HG03342 (cell line): Measurements from ENCODE around the gene ZNF385C.

Source experiments
- ATAC-seq: cut with Tn5 transposase; IDR thresholded peaks from one replicate; pipeline ENCODE4 v1.9.1; 2021; ENCODE audit warnings: mild to moderate bottlenecking, moderate library complexity; ENCODE audit not compliant: unreplicated experiment

The ZNF385C gene

DNA sequence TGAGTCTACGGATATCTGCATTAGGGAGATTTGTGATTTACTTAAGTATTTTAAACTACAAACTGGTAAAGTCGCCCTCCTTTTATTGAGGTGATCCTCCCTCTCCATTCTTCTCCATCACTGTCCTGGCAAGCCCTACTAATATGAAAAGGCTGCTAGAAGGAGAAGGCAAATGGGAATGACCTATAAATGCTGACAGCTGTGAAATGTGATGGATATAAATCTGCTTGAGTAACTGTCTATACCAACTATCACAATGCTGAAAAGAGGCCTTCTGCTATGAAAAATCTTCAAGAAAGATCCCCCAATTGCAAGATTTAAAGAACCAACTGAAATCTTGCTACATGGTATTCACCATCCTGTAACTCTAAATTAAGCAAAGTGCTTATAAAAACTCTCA is 96.5 kb downstream of the ZNF385C start:
- no peak for ATAC-seq

DNA sequence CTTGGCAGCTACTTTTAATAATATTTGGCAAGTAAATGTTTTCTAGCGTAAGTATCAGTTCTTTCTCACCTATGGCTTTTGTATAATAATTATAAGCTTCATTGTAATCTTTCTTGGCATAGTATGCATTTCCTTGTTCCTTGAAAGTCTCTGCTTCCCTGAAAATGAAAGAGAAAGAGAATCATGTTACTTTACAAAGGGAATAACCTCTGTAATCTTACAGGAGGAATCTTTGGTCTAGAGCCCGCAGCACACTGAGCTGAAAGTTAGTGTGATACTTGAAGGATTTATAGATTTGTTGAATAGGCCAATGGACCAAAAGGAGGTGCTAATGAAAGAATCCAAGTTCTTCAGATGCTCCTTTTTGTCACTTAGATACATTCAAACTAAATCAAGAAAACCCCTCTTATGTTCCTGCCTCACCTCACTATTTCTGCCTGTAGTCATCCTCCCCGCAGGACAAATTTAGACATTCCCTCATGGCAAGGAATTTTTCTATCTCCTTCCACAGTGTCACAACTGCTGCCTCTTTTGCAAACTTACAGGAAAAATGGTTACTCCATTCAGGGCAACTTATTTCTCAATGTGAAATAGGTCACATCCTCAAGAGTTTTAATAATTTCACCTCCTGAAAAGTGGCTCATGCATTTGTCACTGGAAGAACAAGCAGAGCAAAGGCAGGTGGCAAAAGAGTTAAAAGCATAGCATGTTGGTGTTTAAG is 97.7 kb downstream of the ZNF385C start:
- no peak for ATAC-seq

DNA sequence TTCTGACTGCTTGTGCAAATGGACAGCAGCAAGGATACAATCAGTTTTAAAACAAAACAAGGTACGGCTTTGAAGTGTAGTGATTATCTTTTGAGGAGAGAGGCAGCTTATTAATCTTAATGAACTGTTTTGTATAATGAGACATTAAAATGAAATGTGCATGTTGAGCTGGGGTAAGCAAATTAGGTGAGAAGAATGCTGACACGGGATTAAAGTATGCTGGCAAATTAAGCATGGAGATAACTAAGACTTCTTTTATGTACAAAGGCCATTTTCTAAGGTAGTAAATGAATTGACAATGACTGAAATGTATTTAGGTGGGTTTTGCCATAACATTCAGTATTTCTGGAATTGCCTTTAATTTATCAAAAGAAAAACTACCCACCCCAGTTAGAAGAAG is 99.8 kb downstream of the ZNF385C start:
- no peak for ATAC-seq

DNA sequence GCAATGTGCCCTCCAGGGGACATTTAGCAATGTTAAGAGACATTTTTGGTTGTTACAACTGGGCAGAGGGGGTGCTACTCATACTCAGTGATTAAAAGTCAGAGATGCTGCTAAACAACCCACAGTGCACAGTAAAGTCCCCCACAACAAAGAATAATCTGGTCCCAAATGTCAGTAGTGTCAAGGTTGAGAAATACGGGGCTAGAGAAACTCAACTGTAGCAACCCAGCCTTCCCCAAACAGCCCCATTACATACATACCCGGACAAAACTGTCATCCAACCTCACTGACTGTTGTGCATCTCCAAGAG is 101.5 kb downstream of the ZNF385C start:
- no peak for ATAC-seq

DNA sequence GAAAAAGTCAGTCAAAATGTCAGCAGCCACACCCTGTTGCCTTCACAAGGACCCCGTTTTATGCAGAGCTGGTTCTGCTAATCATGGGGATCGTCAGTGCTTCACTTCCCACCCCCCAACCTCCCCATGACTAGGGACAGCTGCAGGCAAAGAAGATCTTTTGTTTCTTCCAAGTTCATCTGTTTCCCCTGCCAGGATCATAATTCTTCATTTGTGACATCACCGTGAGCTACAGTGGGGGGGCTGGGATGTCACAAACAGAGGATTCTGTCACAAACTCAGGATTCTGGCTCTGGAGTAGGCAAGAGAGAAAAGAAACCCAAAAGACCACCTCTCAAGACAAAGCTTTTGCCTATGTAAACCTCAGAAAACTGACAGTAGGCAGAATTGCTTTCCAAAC is 105.7 kb downstream of the ZNF385C start:
- no peak for ATAC-seq

DNA sequence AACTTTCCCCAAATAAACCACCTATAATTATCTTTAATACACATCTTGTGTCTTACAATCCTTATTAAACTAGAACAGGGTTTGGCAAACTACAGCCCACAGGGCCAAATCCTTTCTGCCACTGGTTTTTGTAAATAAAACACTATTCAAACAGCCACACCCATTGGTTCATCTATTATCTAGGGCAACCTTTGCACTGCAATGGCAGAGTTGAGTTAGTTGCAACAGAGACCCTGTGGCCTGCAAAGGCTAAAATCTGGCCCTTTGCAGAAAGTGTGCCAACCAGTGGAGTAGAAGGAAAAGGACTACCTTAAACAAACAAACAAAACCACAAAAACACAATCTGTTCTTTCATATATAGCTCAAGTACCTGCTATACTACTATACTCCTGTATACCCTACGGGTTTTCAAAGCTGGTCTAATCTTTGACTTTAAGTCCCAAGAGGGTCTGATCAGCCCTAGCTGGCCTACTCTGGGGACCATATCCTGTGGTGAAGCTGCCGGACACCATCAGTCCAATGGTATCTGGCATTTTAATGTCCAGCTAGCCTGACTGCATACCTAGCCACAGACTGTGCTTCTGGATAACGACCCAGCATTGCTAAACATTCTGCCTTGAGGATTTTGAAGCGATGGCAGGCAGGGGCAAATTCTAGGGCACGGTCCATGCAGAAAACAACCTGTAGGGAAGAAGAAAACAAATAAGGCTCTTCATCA is 108.4 kb downstream of the ZNF385C start:
- no peak for ATAC-seq

DNA sequence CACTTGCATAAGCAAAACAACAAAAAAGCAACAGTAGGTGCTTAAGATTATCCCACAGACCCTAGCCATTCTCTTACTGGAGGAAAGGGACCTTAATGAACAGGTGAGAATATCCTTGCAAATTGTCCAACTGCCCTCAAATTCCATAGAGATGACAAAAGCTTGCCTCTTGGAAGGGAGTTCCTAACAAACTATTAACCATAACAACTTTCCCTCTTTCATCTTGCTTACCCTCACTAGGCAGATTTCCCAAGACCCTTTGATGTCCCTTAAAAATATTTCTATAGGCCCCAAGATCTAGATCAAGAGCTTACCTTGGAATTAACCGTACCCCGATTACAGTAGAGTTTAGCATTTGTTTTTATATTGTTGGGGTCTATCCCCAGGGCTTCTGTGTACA is 109.9 kb downstream of the ZNF385C start:
- ATAC-seq, result no peak

DNA sequence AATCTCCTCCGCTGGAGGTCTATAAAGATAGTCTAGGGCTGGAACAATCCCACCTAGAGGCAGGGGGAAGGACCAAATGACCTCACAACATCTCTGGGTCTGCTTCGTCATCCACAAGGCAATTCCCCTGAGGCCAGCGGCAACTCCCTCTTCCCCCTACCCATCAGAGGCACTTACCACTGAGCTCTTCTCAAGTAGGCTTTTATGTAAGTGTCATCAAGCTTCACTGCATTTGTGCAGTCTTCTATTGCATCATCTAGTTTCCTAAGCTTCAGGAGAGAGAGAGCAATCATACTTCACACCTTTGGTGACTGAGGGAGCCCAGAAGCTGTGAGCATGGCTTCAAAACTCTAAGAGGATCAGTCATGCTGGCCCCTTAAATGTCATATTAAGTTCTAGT is 110.6 kb downstream of the ZNF385C start:
- ATAC-seq, result no peak

DNA sequence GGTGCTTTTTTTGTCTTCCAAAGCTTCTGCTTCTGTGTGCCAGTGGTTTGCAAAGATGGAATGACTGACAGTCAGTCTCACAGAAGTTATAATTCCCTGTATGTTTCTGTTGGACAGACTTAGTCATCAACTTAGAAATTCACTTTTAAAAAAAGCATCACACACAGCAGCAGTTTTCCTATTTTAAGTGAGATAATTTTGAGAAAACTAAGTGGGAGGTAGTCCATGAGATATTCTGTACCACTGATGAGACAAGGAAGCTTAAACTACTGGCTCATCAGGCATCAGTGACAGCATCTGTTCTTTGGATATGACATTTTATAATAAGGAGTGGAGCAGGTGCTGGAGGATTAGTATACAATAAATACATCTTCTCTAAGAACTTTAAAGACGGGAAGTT is 111.6 kb downstream of the ZNF385C start:
- no peak for ATAC-seq

DNA sequence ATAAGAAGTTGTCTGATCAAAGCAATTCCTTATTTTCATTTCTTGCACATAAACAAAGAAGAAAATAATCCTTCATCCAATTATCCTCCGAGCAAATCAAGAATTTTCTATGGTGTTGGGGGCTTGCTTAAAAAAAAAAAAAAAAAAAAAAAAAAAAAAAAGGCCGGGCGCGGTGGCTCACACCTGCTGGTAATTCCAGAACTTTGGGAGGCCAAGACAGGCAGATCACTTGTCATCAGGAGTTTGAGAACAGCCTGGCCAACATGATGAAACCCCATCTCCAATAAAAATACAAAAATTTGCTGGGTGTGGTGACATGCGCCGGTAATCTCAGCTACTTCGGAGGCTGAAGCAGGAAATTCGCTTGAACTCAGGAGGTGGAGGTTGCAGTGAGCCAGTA is 112.4 kb downstream of the ZNF385C start:
- no peak for ATAC-seq

DNA sequence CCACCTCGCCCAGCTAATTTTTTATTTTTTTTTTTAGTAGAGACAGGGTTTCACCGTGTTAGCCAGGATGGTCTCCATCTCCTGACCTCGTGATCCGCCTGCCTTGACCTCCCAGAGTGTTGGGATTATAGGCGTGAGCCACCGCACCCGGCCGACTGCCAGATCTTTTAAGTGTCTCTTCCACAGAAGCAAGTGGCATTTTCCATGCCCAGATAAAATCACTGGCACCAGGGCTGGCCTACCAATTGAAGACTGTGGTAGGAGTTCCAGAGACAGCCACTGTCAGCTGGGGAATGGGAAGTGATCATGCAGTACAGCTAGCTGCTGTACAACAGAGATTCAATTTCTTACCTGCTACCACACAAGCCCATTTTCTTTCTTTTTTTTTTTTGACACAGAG is 113.8 kb downstream of the ZNF385C start:
- no peak for ATAC-seq

DNA sequence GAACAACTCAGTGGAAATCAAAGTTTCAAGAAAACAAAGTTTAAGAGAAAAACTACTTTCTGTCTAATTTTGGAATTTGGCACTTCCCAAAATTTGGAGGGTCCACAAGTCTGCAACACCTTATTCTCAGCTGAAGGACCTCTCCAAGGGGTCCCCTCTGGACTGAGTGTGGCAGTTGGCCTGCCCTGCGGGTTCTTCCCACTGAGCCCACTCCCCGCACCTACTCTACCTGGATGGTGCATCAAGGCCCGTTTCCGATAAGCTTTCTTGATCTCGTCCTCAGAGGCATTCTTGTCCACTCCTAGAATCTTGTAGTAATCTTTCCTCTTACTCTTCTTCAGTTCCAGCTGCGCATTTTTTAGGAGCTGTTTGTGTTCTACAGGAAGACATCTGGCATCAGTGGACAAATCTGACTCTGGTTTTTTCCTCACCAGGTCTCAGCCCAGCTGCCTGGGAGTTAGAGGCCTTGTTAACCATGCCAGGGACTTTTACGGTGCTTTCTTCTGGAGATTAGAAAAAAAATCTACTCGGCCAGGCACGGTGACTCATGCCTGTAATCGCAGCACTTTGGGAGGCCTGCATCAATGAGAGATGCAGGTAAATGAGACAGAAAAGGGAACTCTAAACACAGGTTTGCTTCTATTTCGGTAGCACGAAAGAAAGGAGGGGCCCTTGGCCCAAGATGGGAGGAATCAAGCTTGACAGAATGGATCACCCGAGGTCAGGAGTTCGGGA is 116.1 kb downstream of the ZNF385C start:
- no peak for ATAC-seq

DNA sequence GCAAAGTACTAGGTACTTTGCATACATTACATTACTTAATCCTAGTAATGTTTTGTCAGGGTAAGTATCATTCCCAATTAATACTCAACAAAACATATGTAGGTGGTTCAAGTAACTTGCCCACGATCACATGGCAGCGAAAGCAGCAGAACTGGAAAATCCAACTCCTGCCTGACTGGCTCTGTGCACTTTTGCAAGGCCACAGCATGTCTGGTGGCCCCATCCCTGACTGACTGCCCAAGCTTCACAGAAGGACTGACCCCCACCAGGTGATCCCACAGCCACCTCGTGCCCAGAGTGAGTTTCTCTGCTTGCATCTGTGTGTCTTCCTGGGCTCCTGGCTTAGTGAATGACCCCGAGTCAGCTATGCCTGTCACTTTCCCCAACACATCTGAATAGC is 120.3 kb downstream of the ZNF385C start:
- ATAC-seq, result no peak

DNA sequence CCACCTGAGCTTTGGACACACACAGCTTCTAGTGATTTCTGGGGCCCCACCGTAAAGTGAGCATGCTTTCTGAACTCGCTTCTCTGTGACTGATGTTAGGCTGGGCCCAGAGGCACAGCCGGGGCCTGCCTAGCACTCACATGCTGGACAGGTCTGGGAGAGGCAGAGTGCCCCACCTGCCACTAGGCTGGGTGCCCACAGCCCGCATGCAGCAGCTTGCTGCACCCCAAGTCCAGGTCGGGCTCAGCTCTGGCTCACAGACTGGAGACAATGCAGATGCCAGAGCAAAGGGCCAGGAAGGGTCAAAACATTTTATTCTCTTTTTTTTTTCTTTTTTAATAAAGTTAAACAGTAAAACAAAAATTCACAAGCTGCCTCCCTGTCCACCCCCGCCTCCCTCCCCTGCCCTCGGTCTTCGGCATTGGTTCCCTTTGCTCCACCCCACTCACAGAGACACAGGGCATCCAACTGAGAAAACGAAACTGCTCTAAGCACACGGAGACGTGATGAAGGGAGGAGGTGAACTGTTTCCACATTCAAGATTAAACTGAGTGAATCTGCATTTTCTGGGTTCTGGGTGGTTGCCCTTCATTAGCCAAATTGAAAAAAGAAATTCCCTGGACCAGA is 122.0 kb downstream of the ZNF385C start:
- no peak for ATAC-seq
